Endodermal cell (in vitro differentiated cells): Measurements from ENCODE around the gene DHX16. TPM values are rescaled to one million over a fixed set of nuclear protein-coding genes. Genes with fewer than 3 reads are reported as not detected.

Experiments used
- DNase-seq: peaks from one replicate; pipeline ENCODE4 v3.0.0-alpha.2; 2017
- H3K27ac ChIP-seq: 2 replicates; pipeline ENCODE4 v1.5.1; 2013; ENCODE audit warnings: mild to moderate bottlenecking, low read depth, low read length, moderate library complexity
- H3K27me3 ChIP-seq: 2 replicates; pipeline ENCODE4 v1.6.1; 2013; ENCODE audit warnings: mild to moderate bottlenecking, low read length, moderate library complexity; ENCODE audit not compliant: insufficient read depth, control insufficient read depth, poor library complexity, severe bottlenecking
- H3K36me3 ChIP-seq: 2 replicates; pipeline ENCODE4 v1.7.0; 2013; ENCODE audit warnings: mild to moderate bottlenecking, low read length, moderate library complexity; ENCODE audit not compliant: control insufficient read depth, insufficient read depth
- H3K4me1 ChIP-seq: one replicate; pipeline ENCODE4 v1.7.0; 2013; ENCODE audit warnings: low read length; ENCODE audit not compliant: control insufficient read depth, insufficient read depth
- H3K4me3 ChIP-seq: 2 replicates; pipeline ENCODE4 v1.5.1; 2013; ENCODE audit warnings: mild to moderate bottlenecking, low read length, moderate library complexity
- H3K9ac ChIP-seq: 2 replicates; pipeline ENCODE4 v1.6.1; 2013; ENCODE audit warnings: mild to moderate bottlenecking, low read length, moderate library complexity; ENCODE audit not compliant: poor library complexity, severe bottlenecking; ENCODE audit errors: extremely low read depth
- H3K9me3 ChIP-seq: 2 replicates; pipeline ENCODE4 v1.6.1; 2013; ENCODE audit warnings: mild to moderate bottlenecking, low read length, moderate library complexity; ENCODE audit not compliant: control insufficient read depth
- H3K27ac Mint-ChIP-seq: 2 replicates; pipeline ENCODE4 v1.8.0; 2020; ENCODE audit warnings: mixed read lengths
- H3K27me3 Mint-ChIP-seq: 2 replicates; pipeline ENCODE4 v1.8.0; 2021; ENCODE audit warnings: mild to moderate bottlenecking, mixed read lengths; ENCODE audit not compliant: insufficient read depth
- H3K36me3 Mint-ChIP-seq: 2 replicates; pipeline ENCODE4 v1.8.0; 2020; ENCODE audit warnings: low read depth, mixed read lengths
- H3K4me1 Mint-ChIP-seq: 2 replicates; pipeline ENCODE4 v1.8.0; 2020; ENCODE audit warnings: mixed read lengths
- H3K4me3 Mint-ChIP-seq: 2 replicates; pipeline ENCODE4 v1.8.0; 2020; ENCODE audit warnings: mild to moderate bottlenecking, moderate library complexity, mixed read lengths
- H3K9me3 Mint-ChIP-seq: 2 replicates; pipeline ENCODE4 v1.8.0; 2020; ENCODE audit warnings: mild to moderate bottlenecking, mixed read lengths
- WGBS, 2 experiments: methylation state at CpG; one replicate each; pipeline versions ENCODE4 v1.1.5 to v1.1.7; 2013; ENCODE audit warnings: missing lambda C conversion rate in 2 of 2, mixed read lengths in 1 of 2; ENCODE audit not compliant: insufficient coverage in 1 of 2, insufficient read length in 1 of 2; 5-methylcytosine and 5-hydroxymethylcytosine counted together
- total RNA-seq, 2 donors: library from RNA; stranded (reverse); fragmentation: NEBNext Ultra II Directional in 1 of 2; extraction: Animal tissue kit (Norgen Biotek cat#: 25700) in 1 of 2; gene quantifications; 2 replicates in 1 of 2; 3 replicates in 1 of 2; pipeline ENCODE4 v1.2.1, GENCODE V29; 2021
- TF ChIP-seq, protein P1 (sequence below): fragments of 200-600 bp; sonication (generic); conservative IDR thresholded peaks from 2 replicates; pipeline ENCODE4 v1.5.0; 2021; ENCODE audit warnings: antibody characterized with exemption, mild to moderate bottlenecking

DHX16 gene
- total RNA-seq, 2 donors from 2014 or later, result 33.5 to 33.9 TPM

- Mint-ChIP-seq H3K4me1 (peaks cover 18% of the 10 kb centered on the region), H3K27ac (peak overlapping the region; percentile 38), H3K4me3 (peak overlapping the region; percentile 75), H3K27me3 (no peaks in the 10 kb centered on the region), H3K9me3 (no peaks in the 10 kb centered on the region), H3K36me3 (peaks cover 45% of the 10 kb centered on the region)
- 85 to 94% methylated on average over 1 of the region's 1 CpG for WGBS, 2 experiments
- Histone ChIP-seq H3K27me3 (no peaks in the 10 kb centered on the region), H3K9ac (no peak overlapping the region), H3K36me3 (peaks cover 52% of the 10 kb centered on the region), H3K9me3 (no peaks in the 10 kb centered on the region), H3K4me3 (peak overlapping the region; percentile 95), H3K27ac (no peak overlapping the region), H3K4me1 (peaks cover 4% of the 10 kb centered on the region)
- no peak for DNase-seq
- TF ChIP-seq, protein P1, sequence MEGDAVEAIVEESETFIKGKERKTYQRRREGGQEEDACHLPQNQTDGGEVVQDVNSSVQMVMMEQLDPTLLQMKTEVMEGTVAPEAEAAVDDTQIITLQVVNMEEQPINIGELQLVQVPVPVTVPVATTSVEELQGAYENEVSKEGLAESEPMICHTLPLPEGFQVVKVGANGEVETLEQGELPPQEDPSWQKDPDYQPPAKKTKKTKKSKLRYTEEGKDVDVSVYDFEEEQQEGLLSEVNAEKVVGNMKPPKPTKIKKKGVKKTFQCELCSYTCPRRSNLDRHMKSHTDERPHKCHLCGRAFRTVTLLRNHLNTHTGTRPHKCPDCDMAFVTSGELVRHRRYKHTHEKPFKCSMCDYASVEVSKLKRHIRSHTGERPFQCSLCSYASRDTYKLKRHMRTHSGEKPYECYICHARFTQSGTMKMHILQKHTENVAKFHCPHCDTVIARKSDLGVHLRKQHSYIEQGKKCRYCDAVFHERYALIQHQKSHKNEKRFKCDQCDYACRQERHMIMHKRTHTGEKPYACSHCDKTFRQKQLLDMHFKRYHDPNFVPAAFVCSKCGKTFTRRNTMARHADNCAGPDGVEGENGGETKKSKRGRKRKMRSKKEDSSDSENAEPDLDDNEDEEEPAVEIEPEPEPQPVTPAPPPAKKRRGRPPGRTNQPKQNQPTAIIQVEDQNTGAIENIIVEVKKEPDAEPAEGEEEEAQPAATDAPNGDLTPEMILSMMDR, result no peak
Measured at GRCh38 chr6:30645989-30646388, 26.8 kb downstream of the DHX16 start.

GRCh38 chr6:30644769-30645168 lies 28.0 kb downstream of the DHX16 start:
- no peak overlapping the region for H3K9ac ChIP-seq

GRCh38 chr6:30643656-30644055 lies 29.1 kb downstream of the DHX16 start:
- Mint-ChIP-seq H3K27ac (no peak overlapping the region), H3K4me3 (no peak overlapping the region)

More at GRCh38 chr6:30644769-30645168, 28.0 kb downstream of the DHX16 start:
- peaks cover 50% of the 10 kb centered on the region for H3K36me3 Mint-ChIP-seq
- 90 to 100% methylated on average over 2 to 5 of the region's 5 CpGs for WGBS, 2 experiments
- peaks cover 18% of the 10 kb centered on the region for H3K4me1 Mint-ChIP-seq
- H3K4me3 Mint-ChIP-seq, result no peak overlapping the region
- H3K27ac ChIP-seq, result no peak overlapping the region
- H3K27me3 ChIP-seq, result no peaks in the 10 kb centered on the region
- no peaks in the 10 kb centered on the region for H3K27me3 Mint-ChIP-seq
- H3K4me1 ChIP-seq, result peaks cover 4% of the 10 kb centered on the region
- H3K9me3 ChIP-seq, result no peaks in the 10 kb centered on the region
- no peak overlapping the region for H3K4me3 ChIP-seq
- TF ChIP-seq, protein P1, result no peak
- no peaks in the 10 kb centered on the region for H3K9me3 Mint-ChIP-seq
- DNase-seq, result no peak
- H3K36me3 ChIP-seq, result peaks cover 61% of the 10 kb centered on the region
- H3K27ac Mint-ChIP-seq, result peak overlapping the region; percentile 13

More at GRCh38 chr6:30643656-30644055, 29.1 kb downstream of the DHX16 start:
- Mint-ChIP-seq H3K9me3 (no peaks in the 10 kb centered on the region), H3K27me3 (no peaks in the 10 kb centered on the region), H3K36me3 (peaks cover 51% of the 10 kb centered on the region), H3K4me1 (peaks cover 18% of the 10 kb centered on the region)
- TF ChIP-seq, protein P1, result no peak
- no peak overlapping the region for H3K9ac ChIP-seq
- H3K9me3 ChIP-seq, result no peaks in the 10 kb centered on the region
- 82 to 96% methylated on average over 2 of the region's 2 CpGs for WGBS, 2 experiments
- H3K27me3 ChIP-seq, result no peaks in the 10 kb centered on the region
- peaks cover 4% of the 10 kb centered on the region for H3K4me1 ChIP-seq
- H3K27ac ChIP-seq, result no peak overlapping the region
- H3K36me3 ChIP-seq, result peaks cover 67% of the 10 kb centered on the region
- no peak overlapping the region for H3K4me3 ChIP-seq
- no peak for DNase-seq
